ENCODE data around the gene IL26.

Gene IL26

DNA sequence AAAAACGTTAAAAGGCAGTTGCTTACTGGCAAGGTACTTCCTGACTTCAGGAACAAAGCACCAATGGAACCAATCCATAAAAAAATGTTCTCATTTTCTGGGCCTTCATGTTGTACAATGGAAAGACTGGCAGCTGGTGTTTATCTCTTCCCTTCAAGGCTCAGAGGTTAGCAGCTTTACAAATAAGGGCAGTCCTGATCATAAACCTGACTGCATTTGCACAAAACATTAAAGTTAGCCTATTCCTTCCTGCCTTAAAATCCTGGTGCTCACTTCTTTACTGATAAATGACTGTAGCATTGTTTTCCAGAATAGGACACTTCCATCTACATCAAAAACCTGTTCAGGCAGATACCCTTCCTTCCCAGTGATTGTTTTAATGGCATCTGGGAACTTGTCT, 19.2 kb downstream of the IL26 start:
- Histone ChIP-seq H3K9ac (ENCODE audit: low read length) (no peak overlapping the region), H2BK12ac (ENCODE audit: low read length) (no peak overlapping the region), H3K4me2 (ENCODE audit: low read length) (no peak overlapping the region), H3K79me2 (ENCODE audit: control insufficient read depth, insufficient read depth, low read length, poor library complexity) (no peaks in the 10 kb centered on the region), H2AFZ (ENCODE audit: insufficient read depth, low read length, poor library complexity) (no peak overlapping the region), H2BK120ac (ENCODE audit: insufficient read depth, low read length, poor library complexity) (no peak overlapping the region), H4K12ac (ENCODE audit: low read depth, low read length) (no peak overlapping the region), H3K9me3 (ENCODE audit: insufficient read depth, low read depth, low read length) (no peaks in the 10 kb centered on the region), H2AK5ac (ENCODE audit: low read length) (no peak overlapping the region), H4K91ac (ENCODE audit: low read depth, low read length) (no peak overlapping the region), H3K27me3 (ENCODE audit: insufficient read depth, low read length) (no peaks in the 10 kb centered on the region), H3K79me1 (ENCODE audit: low read length) (no peaks in the 10 kb centered on the region), H3K14ac (ENCODE audit: low read length) (no peak overlapping the region), H4K8ac (ENCODE audit: low read depth, low read length) (no peak overlapping the region), H3K23ac (ENCODE audit: low read length) (no peak overlapping the region), H3K27ac (ENCODE audit: low read depth, low read length) (no peak overlapping the region), H3K36me3 (ENCODE audit: control insufficient read depth in 1 of 2, insufficient read depth in 2 of 2, low read length in 2 of 2) (no peaks in the 10 kb centered on the region), H3K18ac (ENCODE audit: low read length) (no peak overlapping the region), H3K4me3 (ENCODE audit: low read depth, low read length) (no peak overlapping the region), H3K4me1 (ENCODE audit: control insufficient read depth in 1 of 2, insufficient read depth in 2 of 2, low read length in 2 of 2) (no peaks in the 10 kb centered on the region), H2BK5ac (ENCODE audit: low read depth, low read length, poor library complexity) (no peak overlapping the region), H3K4ac (ENCODE audit: low read depth, low read length) (no peak overlapping the region)
- WGBS (ENCODE audit: extremely low coverage, insufficient coverage, insufficient read length) = no CpG with 5 or more reads among the region's 1 CpG
- no peak for DNase-seq

DNA sequence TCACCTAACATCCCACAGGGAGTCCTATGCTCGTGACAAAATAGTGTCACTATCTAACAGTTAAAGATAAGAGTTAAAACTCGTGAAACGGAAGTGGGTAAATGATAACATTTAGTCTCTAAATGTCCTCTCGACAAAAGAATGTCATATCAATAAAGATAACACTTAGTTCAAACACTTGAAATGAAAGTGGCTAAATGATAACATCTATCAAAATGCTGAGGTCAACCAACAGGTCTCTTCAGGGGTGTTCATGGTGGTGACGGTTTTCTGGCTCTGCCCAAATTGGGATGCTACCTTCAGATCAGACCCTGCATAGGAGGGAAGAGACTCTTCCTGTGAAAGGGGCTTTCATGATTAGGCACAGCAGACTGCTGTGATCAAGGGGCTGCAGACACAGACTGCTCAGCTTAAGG, 22.1 kb downstream of the IL26 start:
- H3K79me2 ChIP-seq (ENCODE audit: control insufficient read depth, insufficient read depth, low read length, poor library complexity) = no peaks in the 10 kb centered on the region
- H2AK5ac ChIP-seq (ENCODE audit: low read length) = no peak overlapping the region
- no peak overlapping the region for H3K14ac ChIP-seq (ENCODE audit: low read length)
- no CpG with 5 or more reads among the region's 5 CpGs for WGBS (ENCODE audit: extremely low coverage, insufficient coverage, insufficient read length)
- no peaks in the 10 kb centered on the region for H3K4me1 ChIP-seq (ENCODE audit: control insufficient read depth in 1 of 2, insufficient read depth in 2 of 2, low read length in 2 of 2)
- no peaks in the 10 kb centered on the region for H3K9me3 ChIP-seq (ENCODE audit: insufficient read depth, low read depth, low read length)
- no peak overlapping the region for H4K8ac ChIP-seq (ENCODE audit: low read depth, low read length)
- no peak overlapping the region for H2BK12ac ChIP-seq (ENCODE audit: low read length)
- no peak overlapping the region for H2BK120ac ChIP-seq (ENCODE audit: insufficient read depth, low read length, poor library complexity)
- H3K18ac ChIP-seq (ENCODE audit: low read length) = no peak overlapping the region
- no peaks in the 10 kb centered on the region for H3K27me3 ChIP-seq (ENCODE audit: insufficient read depth, low read length)
- H3K23ac ChIP-seq (ENCODE audit: low read length) = no peak overlapping the region
- no peak for DNase-seq
- no peak overlapping the region for H2AFZ ChIP-seq (ENCODE audit: insufficient read depth, low read length, poor library complexity)
- H3K79me1 ChIP-seq (ENCODE audit: low read length) = no peaks in the 10 kb centered on the region
- H3K4me3 ChIP-seq (ENCODE audit: low read depth, low read length) = no peak overlapping the region
- no peak overlapping the region for H4K91ac ChIP-seq (ENCODE audit: low read depth, low read length)
- H2BK5ac ChIP-seq (ENCODE audit: low read depth, low read length, poor library complexity) = no peak overlapping the region
- no peaks in the 10 kb centered on the region for H3K36me3 ChIP-seq (ENCODE audit: control insufficient read depth in 1 of 2, insufficient read depth in 2 of 2, low read length in 2 of 2)
- no peak overlapping the region for H3K9ac ChIP-seq (ENCODE audit: low read length)
- no peak overlapping the region for H4K12ac ChIP-seq (ENCODE audit: low read depth, low read length)
- H3K4me2 ChIP-seq (ENCODE audit: low read length) = no peak overlapping the region
- no peak overlapping the region for H3K27ac ChIP-seq (ENCODE audit: low read depth, low read length)
- H3K4ac ChIP-seq (ENCODE audit: low read depth, low read length) = no peak overlapping the region

DNA sequence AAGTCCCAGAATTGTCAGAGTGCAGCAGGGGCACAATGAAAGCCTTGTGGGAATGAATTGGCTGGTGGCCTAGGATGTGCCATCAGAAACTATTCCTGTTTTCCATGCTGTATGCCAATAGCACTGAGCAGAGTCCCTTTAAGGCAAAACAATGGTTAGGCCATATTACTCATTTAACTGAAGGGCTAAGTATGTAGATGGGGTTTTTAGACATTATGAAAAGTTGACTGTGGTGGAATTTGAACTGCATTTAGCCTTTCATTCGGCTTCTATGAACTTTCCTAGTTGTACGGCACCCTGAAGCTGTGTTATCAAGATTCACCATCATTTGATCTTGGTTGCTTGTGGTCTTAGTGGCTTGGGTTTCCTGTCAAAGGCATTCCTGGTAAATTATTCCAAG, 24.8 kb downstream of the IL26 start:
- Histone ChIP-seq H2BK5ac (ENCODE audit: low read depth, low read length, poor library complexity) (no peak overlapping the region), H3K23ac (ENCODE audit: low read length) (no peak overlapping the region), H3K27me3 (ENCODE audit: insufficient read depth, low read length) (no peaks in the 10 kb centered on the region), H3K9me3 (ENCODE audit: insufficient read depth, low read depth, low read length) (no peaks in the 10 kb centered on the region), H3K36me3 (ENCODE audit: control insufficient read depth in 1 of 2, insufficient read depth in 2 of 2, low read length in 2 of 2) (no peaks in the 10 kb centered on the region), H2AK5ac (ENCODE audit: low read length) (no peak overlapping the region), H4K91ac (ENCODE audit: low read depth, low read length) (no peak overlapping the region), H3K4me1 (ENCODE audit: control insufficient read depth in 1 of 2, insufficient read depth in 2 of 2, low read length in 2 of 2) (no peaks in the 10 kb centered on the region), H3K4ac (ENCODE audit: low read depth, low read length) (no peak overlapping the region), H3K79me1 (ENCODE audit: low read length) (no peaks in the 10 kb centered on the region), H2BK12ac (ENCODE audit: low read length) (no peak overlapping the region), H2BK120ac (ENCODE audit: insufficient read depth, low read length, poor library complexity) (no peak overlapping the region), H3K79me2 (ENCODE audit: control insufficient read depth, insufficient read depth, low read length, poor library complexity) (no peaks in the 10 kb centered on the region), H3K4me3 (ENCODE audit: low read depth, low read length) (no peak overlapping the region), H4K8ac (ENCODE audit: low read depth, low read length) (no peak overlapping the region), H3K14ac (ENCODE audit: low read length) (no peak overlapping the region), H3K18ac (ENCODE audit: low read length) (no peak overlapping the region), H2AFZ (ENCODE audit: insufficient read depth, low read length, poor library complexity) (no peak overlapping the region), H3K27ac (ENCODE audit: low read depth, low read length) (no peak overlapping the region), H4K12ac (ENCODE audit: low read depth, low read length) (no peak overlapping the region), H3K4me2 (ENCODE audit: low read length) (no peak overlapping the region), H3K9ac (ENCODE audit: low read length) (no peak overlapping the region)
- no CpG with 5 or more reads among the region's 2 CpGs for WGBS (ENCODE audit: extremely low coverage, insufficient coverage, insufficient read length)
- DNase-seq = no peak

DNA sequence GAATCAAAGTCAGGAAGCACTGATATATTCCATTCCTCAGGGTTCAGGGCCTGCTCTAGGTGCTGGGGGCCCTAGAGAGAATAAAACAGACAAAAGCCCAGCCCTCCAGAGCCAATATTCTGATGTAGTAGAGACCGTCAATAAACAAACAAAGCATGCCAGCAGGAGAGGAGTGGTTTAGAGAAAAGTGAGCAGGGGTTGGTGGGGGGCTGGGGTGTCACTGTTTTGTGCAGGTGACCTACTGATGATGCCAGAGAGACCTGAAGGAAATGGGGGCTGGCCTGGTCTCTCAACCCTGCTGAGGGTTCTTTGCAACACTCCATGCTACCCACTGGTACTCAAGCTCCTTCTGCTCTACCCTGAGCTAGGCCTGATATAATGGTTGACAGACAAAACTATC, 26.5 kb downstream of the IL26 start:
- no peaks in the 10 kb centered on the region for H3K27me3 ChIP-seq (ENCODE audit: insufficient read depth, low read length)
- H2BK120ac ChIP-seq (ENCODE audit: insufficient read depth, low read length, poor library complexity) = no peak overlapping the region
- DNase-seq = no peak
- H3K9ac ChIP-seq (ENCODE audit: low read length) = no peak overlapping the region
- no peak overlapping the region for H3K4me3 ChIP-seq (ENCODE audit: low read depth, low read length)
- H2AK5ac ChIP-seq (ENCODE audit: low read length) = no peak overlapping the region
- H3K14ac ChIP-seq (ENCODE audit: low read length) = no peak overlapping the region
- no peak overlapping the region for H3K23ac ChIP-seq (ENCODE audit: low read length)
- no CpG with 5 or more reads among the region's 1 CpG for WGBS (ENCODE audit: extremely low coverage, insufficient coverage, insufficient read length)
- H3K18ac ChIP-seq (ENCODE audit: low read length) = no peak overlapping the region
- no peak overlapping the region for H2AFZ ChIP-seq (ENCODE audit: insufficient read depth, low read length, poor library complexity)
- no peaks in the 10 kb centered on the region for H3K79me1 ChIP-seq (ENCODE audit: low read length)
- no peak overlapping the region for H2BK12ac ChIP-seq (ENCODE audit: low read length)
- H3K4me1 ChIP-seq (ENCODE audit: control insufficient read depth in 1 of 2, insufficient read depth in 2 of 2, low read length in 2 of 2) = no peaks in the 10 kb centered on the region
- H3K4ac ChIP-seq (ENCODE audit: low read depth, low read length) = no peak overlapping the region
- H3K9me3 ChIP-seq (ENCODE audit: insufficient read depth, low read depth, low read length) = no peaks in the 10 kb centered on the region
- no peak overlapping the region for H3K27ac ChIP-seq (ENCODE audit: low read depth, low read length)
- H4K91ac ChIP-seq (ENCODE audit: low read depth, low read length) = no peak overlapping the region
- H3K36me3 ChIP-seq (ENCODE audit: control insufficient read depth in 1 of 2, insufficient read depth in 2 of 2, low read length in 2 of 2) = no peaks in the 10 kb centered on the region
- H2BK5ac ChIP-seq (ENCODE audit: low read depth, low read length, poor library complexity) = no peak overlapping the region
- H3K4me2 ChIP-seq (ENCODE audit: low read length) = no peak overlapping the region
- no peaks in the 10 kb centered on the region for H3K79me2 ChIP-seq (ENCODE audit: control insufficient read depth, insufficient read depth, low read length, poor library complexity)
- no peak overlapping the region for H4K8ac ChIP-seq (ENCODE audit: low read depth, low read length)
- H4K12ac ChIP-seq (ENCODE audit: low read depth, low read length) = no peak overlapping the region

Data from trophoblast cell (in vitro differentiated cells and primary cell).